ENCODE data around the gene PITRM1.

Gene PITRM1

DNA sequence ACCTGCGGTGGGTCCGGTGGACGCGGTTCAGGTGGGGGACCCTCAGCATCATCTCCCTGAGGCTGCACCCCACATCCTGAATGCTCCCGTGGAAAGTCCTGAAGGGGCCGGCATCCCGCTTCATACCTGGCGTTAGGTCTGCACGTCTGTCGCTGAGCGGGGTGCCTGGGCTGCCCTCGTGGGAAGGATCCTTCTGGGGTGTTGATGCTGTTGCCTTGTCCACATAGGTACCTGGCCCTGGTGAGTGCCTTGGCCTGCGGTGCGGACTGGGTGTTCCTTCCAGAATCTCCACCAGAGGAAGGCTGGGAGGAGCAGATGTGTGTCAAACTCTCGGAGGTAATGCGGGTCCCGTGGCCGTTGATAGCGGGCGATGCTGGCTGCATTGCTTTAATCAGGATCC is 67.4 kb downstream of the PITRM1 start:
- TF ChIP-seq, protein P1, sequence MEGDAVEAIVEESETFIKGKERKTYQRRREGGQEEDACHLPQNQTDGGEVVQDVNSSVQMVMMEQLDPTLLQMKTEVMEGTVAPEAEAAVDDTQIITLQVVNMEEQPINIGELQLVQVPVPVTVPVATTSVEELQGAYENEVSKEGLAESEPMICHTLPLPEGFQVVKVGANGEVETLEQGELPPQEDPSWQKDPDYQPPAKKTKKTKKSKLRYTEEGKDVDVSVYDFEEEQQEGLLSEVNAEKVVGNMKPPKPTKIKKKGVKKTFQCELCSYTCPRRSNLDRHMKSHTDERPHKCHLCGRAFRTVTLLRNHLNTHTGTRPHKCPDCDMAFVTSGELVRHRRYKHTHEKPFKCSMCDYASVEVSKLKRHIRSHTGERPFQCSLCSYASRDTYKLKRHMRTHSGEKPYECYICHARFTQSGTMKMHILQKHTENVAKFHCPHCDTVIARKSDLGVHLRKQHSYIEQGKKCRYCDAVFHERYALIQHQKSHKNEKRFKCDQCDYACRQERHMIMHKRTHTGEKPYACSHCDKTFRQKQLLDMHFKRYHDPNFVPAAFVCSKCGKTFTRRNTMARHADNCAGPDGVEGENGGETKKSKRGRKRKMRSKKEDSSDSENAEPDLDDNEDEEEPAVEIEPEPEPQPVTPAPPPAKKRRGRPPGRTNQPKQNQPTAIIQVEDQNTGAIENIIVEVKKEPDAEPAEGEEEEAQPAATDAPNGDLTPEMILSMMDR (IDR thresholded peaks at IDR 0.05) = no peak
- Mint-ChIP-seq H3K9me3 (no peaks in the 10 kb centered on the region), H3K27ac (no peak overlapping the region), H3K4me3 (no peak overlapping the region), H3K27me3 (ENCODE audit: low read depth, poor library complexity) (peaks cover 2% of the 10 kb centered on the region), H3K4me1 (peaks cover 9% of the 10 kb centered on the region), H3K36me3 (ENCODE audit: low read depth) (peaks cover 52% of the 10 kb centered on the region)
- no peak for DNase-seq

DNA sequence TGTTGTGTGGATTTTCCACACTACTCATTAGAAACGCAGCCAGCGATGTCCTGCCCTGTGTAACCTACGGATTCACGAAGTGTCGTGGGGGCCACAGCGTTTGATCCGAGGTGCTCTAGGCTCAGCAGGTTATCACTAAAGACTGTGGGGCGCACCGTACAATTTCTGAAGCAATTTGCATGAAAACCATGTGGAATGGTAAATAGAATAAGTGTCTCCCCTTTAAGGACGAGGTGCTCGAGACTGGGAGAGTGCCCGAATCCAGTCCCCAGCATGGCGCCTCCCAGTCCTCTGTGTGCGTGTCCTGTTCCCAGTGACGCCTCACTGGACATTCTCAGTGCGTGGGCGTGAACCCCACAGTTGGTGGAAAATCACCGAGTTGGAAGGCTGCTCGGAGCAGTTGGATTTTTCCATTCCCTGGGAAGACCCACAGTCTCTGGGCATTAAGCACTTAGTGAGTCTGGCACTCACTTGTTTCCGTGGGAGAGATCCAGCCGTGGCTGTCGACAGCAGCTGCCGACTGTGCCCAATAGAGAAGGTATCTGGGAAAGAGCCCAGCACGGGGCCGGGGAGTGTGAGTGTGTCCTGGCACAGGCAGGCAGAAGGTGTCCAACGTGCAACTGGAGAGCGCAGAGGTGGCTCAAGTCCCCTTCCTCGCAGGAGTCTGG is 68.2 kb downstream of the PITRM1 start:
- TF ChIP-seq, protein P1 (IDR thresholded peaks at IDR 0.05) = no peak
- H3K4me3 Mint-ChIP-seq = no peak overlapping the region
- DNase-seq = no peak
- peaks cover 11% of the 10 kb centered on the region for H3K4me1 Mint-ChIP-seq
- H3K9me3 Mint-ChIP-seq = peaks cover 3% of the 10 kb centered on the region
- H3K27me3 Mint-ChIP-seq (ENCODE audit: low read depth, poor library complexity) = no peaks in the 10 kb centered on the region
- H3K27ac Mint-ChIP-seq = no peak overlapping the region
- peaks cover 55% of the 10 kb centered on the region for H3K36me3 Mint-ChIP-seq (ENCODE audit: low read depth)

DNA sequence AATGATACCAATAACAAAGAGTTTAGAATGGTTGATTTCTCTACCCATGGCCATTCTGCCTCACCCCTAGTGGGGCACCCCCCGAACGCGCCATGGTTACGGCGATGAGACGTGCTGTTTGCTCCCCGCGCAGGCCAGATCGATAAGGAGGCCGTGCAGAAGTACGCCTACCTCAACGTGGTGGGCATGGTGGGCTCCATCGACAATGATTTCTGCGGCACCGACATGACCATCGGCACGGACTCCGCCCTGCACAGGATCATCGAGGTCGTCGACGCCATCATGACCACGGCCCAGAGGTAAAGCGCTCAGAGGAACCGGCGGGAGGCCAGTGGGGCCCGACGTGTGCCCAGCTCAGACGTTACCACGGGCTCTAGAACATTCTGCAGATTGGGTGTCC is 68.9 kb downstream of the PITRM1 start:
- H3K4me3 Mint-ChIP-seq = no peak overlapping the region
- peaks cover 3% of the 10 kb centered on the region for H3K9me3 Mint-ChIP-seq
- no peaks in the 10 kb centered on the region for H3K27me3 Mint-ChIP-seq (ENCODE audit: low read depth, poor library complexity)
- TF ChIP-seq, protein P1 (IDR thresholded peaks at IDR 0.05) = no peak
- peaks cover 50% of the 10 kb centered on the region for H3K36me3 Mint-ChIP-seq (ENCODE audit: low read depth)
- DNase-seq = no peak
- H3K27ac Mint-ChIP-seq = no peak overlapping the region
- H3K4me1 Mint-ChIP-seq = peaks cover 18% of the 10 kb centered on the region

DNA sequence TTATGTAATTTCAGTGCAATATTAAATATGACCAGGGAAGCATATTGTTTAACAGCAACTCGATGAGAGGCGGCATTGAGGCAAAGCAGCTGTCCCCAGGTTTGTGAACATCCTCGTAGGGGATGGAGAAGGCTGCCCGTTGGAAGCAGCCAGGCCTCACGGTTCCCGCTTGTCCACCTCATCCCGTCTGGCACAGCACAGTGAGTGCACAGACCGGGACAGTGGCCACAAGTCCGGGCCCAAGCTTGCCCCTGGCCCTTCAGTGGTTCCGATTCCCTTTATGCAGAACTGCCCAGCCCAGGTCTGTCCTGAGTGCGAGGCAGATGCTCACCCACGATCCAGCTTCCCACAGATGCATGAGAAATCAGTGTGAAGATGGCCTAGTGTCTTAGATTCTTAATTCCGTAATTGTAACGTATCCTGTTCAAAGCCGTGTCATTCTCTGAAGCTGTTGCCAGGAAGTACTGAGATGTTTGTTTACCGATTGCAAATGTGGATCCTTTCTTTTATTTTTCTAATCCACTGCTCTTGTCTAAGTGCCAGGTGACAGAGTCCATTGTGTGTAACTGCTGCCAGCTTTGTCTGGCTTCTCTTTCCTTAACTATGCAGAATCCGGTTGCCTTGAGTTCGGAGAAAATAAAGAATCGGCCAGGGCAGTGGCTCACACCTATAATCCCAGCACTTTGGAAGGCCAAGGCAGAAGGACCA is 69.7 kb downstream of the PITRM1 start:
- H3K9me3 Mint-ChIP-seq = peaks cover 3% of the 10 kb centered on the region
- no peak for DNase-seq
- H3K27me3 Mint-ChIP-seq (ENCODE audit: low read depth, poor library complexity) = no peaks in the 10 kb centered on the region
- TF ChIP-seq, protein P1 (IDR thresholded peaks at IDR 0.05) = no peak
- H3K4me1 Mint-ChIP-seq = peaks cover 19% of the 10 kb centered on the region
- peaks cover 45% of the 10 kb centered on the region for H3K36me3 Mint-ChIP-seq (ENCODE audit: low read depth)
- no peak overlapping the region for H3K27ac Mint-ChIP-seq
- no peak overlapping the region for H3K4me3 Mint-ChIP-seq

DNA sequence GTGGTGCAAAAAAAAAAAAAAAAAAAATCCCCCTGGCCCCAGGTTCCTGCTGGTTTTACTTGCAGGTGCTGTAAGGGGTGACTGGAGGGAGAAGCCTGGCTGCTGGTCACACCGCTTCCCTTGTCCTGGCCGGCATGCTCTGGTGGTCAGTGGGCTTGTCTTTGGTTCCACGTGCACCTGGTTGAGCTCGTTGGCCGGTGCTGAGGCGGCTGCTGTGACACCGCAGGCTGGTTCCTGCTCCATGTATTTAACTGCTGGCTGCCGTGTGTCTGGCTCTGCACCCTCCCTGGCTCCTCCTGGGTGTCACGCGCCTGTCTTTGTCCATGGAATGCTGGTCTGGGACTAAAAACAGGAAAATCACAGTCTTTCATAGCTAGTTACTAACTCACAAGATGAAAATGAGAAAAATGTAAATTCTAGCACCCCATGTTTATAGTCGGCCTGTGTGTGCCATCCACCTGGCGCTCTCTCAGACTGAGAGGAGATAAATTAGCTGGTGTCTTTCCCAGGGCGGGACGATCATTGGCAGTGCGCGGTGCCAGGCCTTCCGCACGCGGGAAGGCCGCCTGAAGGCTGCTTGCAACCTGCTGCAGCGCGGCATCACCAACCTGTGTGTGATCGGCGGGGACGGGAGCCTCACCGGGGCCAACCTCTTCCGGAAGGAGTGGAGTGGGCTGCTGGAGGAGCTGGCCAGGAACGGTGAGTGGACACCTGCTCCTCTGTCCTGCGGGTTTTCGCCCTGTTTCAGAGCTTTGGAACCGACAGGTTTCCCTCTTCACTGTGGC is 71.5 kb downstream of the PITRM1 start:
- no peaks in the 10 kb centered on the region for H3K27me3 Mint-ChIP-seq (ENCODE audit: low read depth, poor library complexity)
- peaks cover 45% of the 10 kb centered on the region for H3K36me3 Mint-ChIP-seq (ENCODE audit: low read depth)
- H3K9me3 Mint-ChIP-seq = peaks cover 3% of the 10 kb centered on the region
- H3K4me3 Mint-ChIP-seq = no peak overlapping the region
- H3K27ac Mint-ChIP-seq = no peak overlapping the region
- TF ChIP-seq, protein P1 (IDR thresholded peaks at IDR 0.05) = no peak
- H3K4me1 Mint-ChIP-seq = peaks cover 19% of the 10 kb centered on the region
- DNase-seq = no peak

All from nephron progenitor cell (in vitro differentiated cells).